GM21786 (cell line): Measurements from ENCODE around the gene MLLT3.
A peak's percentile ranks its signal among the peaks of the same experiment; 100 is the strongest.

Experiments
- ATAC-seq: cut with Tn5 transposase; IDR thresholded peaks from one replicate; pipeline ENCODE4 v1.9.1; 2021; ENCODE audit not compliant: unreplicated experiment

Gene MLLT3

GRCh38 chr9:20480249-20480648, 142.1 kb downstream of the MLLT3 start:
- ATAC-seq = no peak

GRCh38 chr9:20479419-20480155, 142.7 kb downstream of the MLLT3 start:
- ATAC-seq = peak; percentile 76

- no peak for ATAC-seq
Observed at GRCh38 chr9:20478786-20479185, 143.5 kb downstream of the MLLT3 start.

- no peak for ATAC-seq
Observed at GRCh38 chr9:20477940-20478620, 144.2 kb downstream of the MLLT3 start.

GRCh38 chr9:20476912-20477521, 145.3 kb downstream of the MLLT3 start:
- no peak for ATAC-seq

- ATAC-seq = no peak
Observed at GRCh38 chr9:20474496-20474895, 147.8 kb downstream of the MLLT3 start.

GRCh38 chr9:20473515-20474013, 148.7 kb downstream of the MLLT3 start:
- no peak for ATAC-seq

GRCh38 chr9:20472342-20473045, 149.8 kb downstream of the MLLT3 start:
- no peak for ATAC-seq

GRCh38 chr9:20466328-20467008, 155.8 kb downstream of the MLLT3 start:
- ATAC-seq = no peak

- no peak for ATAC-seq
Observed at GRCh38 chr9:20464242-20464641, 158.1 kb downstream of the MLLT3 start.

GRCh38 chr9:20463823-20464222, 158.5 kb downstream of the MLLT3 start:
- no peak for ATAC-seq

GRCh38 chr9:20462410-20462809, 159.9 kb downstream of the MLLT3 start:
- no peak for ATAC-seq

- ATAC-seq = no peak
Observed at GRCh38 chr9:20447291-20447690, 175.0 kb downstream of the MLLT3 start.

- ATAC-seq = no peak
Observed at GRCh38 chr9:20446248-20446647, 176.1 kb downstream of the MLLT3 start.

- ATAC-seq = no peak
Observed at GRCh38 chr9:20442461-20443319, 179.6 kb downstream of the MLLT3 start.

GRCh38 chr9:20441711-20442423, 180.4 kb downstream of the MLLT3 start:
- no peak for ATAC-seq

- ATAC-seq = no peak
Observed at GRCh38 chr9:20441166-20441565, 181.1 kb downstream of the MLLT3 start.

GRCh38 chr9:20437476-20437875, 184.8 kb downstream of the MLLT3 start:
- ATAC-seq = no peak

- no peak for ATAC-seq
Observed at GRCh38 chr9:20436476-20437195, 185.7 kb downstream of the MLLT3 start.
